Smooth muscle cell (in vitro differentiated cells): ENCODE results near the gene THSD7A. TPM values are rescaled to one million over a fixed set of nuclear protein-coding genes. Genes with fewer than 3 reads are reported as not detected.

Experiments used
- DNase-seq: peaks from one replicate; lab custom pipeline; 2025; ENCODE audit not compliant: unreplicated experiment; lab: John Stamatoyannopoulos, UW
- H2AFZ ChIP-seq: fragments of 200-600 bp; sonication (generic); 2 replicates; pipeline ENCODE4 v1.6.0; 2016; ENCODE audit warnings: antibody characterized with exemption, low read depth, mild to moderate bottlenecking
- H3F3A ChIP-seq: fragments of 200-600 bp; sonication (generic); 2 replicates; pipeline ENCODE4 v1.6.0; 2017; ENCODE audit warnings: antibody characterized with exemption, low read depth
- H3K27ac ChIP-seq: fragments of 200-600 bp; sonication (generic); 2 replicates; pipeline ENCODE4 v1.5.1; 2016; ENCODE audit warnings: low read depth, mild to moderate bottlenecking
- H3K27me3 ChIP-seq: fragments of 200-600 bp; sonication (generic); 2 replicates; pipeline ENCODE4 v1.6.1; 2016; ENCODE audit warnings: low read depth, mild to moderate bottlenecking
- H3K36me3 ChIP-seq: fragments of 200-600 bp; sonication (generic); 2 replicates; pipeline ENCODE4 v1.5.1; 2016; ENCODE audit warnings: low read depth
- H3K4me1 ChIP-seq: fragments of 200-600 bp; sonication (generic); 2 replicates; pipeline ENCODE4 v1.5.1; 2016; ENCODE audit warnings: low read depth
- H3K4me2 ChIP-seq: fragments of 200-600 bp; sonication (generic); 2 replicates; pipeline ENCODE4 v1.6.0; 2016; ENCODE audit warnings: mild to moderate bottlenecking
- H3K4me3 ChIP-seq: fragments of 200-600 bp; sonication (generic); 2 replicates; pipeline ENCODE4 v1.5.1; 2016; ENCODE audit warnings: mild to moderate bottlenecking
- H3K79me2 ChIP-seq: fragments of 200-600 bp; sonication (generic); 2 replicates; pipeline ENCODE4 v1.6.0; 2016; ENCODE audit warnings: low read depth, mild to moderate bottlenecking
- H3K9ac ChIP-seq: fragments of 200-600 bp; sonication (generic); 2 replicates; pipeline ENCODE4 v1.6.0; 2016; ENCODE audit warnings: low read depth
- H3K9me3 ChIP-seq: fragments of 200-600 bp; sonication (generic); replicated peaks from 2 replicates; pipeline ENCODE4 v1.5.1; 2016; ENCODE audit warnings: low read depth
- H4K20me1 ChIP-seq: fragments of 200-600 bp; sonication (generic); 2 replicates; pipeline ENCODE4 v1.6.0; 2016; ENCODE audit warnings: low read depth
- CTCF ChIP-seq: fragments of 200-600 bp; sonication (generic); IDR thresholded peaks from 2 replicates; pipeline ENCODE4 v1.5.1; 2017; ENCODE audit warnings: borderline replicate concordance, mild to moderate bottlenecking, antibody characterized with exemption; ENCODE audit not compliant: insufficient read depth, poor library complexity, severe bottlenecking
- WGBS: methylation state at CpG from one replicate; pipeline ENCODE4 v1.1.7; 2016; ENCODE audit warnings: low lambda C conversion rate; 5-methylcytosine and 5-hydroxymethylcytosine counted together
- polyA plus RNA-seq: library from polyadenylated mRNA; unstranded; fragments of >200 nt; fragmentation: Nextera tagmentation; extraction: Ambion mirVana; gene quantifications from 2 replicates; pipeline ENCODE4 v1.2.1, GENCODE V29; 2016
- total RNA-seq: library from RNA; depleted of rRNA; stranded (reverse); fragments of >200 nt; gene quantifications from 2 replicates; pipeline ENCODE4 v1.2.3, GENCODE V29; 2014

THSD7A gene
- total and polyA plus RNA-seq, 2 experiments from 2014 or later, result 1.7 to 2.7 TPM

- no peak overlapping the region for H3K27ac ChIP-seq
- no peak for DNase-seq
- TF ChIP-seq CTCF, result no peak
- H3K4me3 ChIP-seq, result no peak overlapping the region
- no peaks in the 10 kb centered on the region for H4K20me1 ChIP-seq
- no peaks in the 10 kb centered on the region for H3K79me2 ChIP-seq
- no peaks in the 10 kb centered on the region for H3K9me3 ChIP-seq
- no peak overlapping the region for H2AFZ ChIP-seq
- no peaks in the 10 kb centered on the region for H3K36me3 ChIP-seq
- no peaks in the 10 kb centered on the region for H3F3A ChIP-seq
- H3K9ac ChIP-seq, result no peak overlapping the region
- H3K4me2 ChIP-seq, result no peak overlapping the region
- H3K27me3 ChIP-seq, result no peaks in the 10 kb centered on the region
- WGBS, result 83% methylated on average over 4 of the region's 4 CpGs
- no peaks in the 10 kb centered on the region for H3K4me1 ChIP-seq
Observed at GRCh38 chr7:11335947-11336346, 496.1 kb downstream of the THSD7A start.

DNA sequence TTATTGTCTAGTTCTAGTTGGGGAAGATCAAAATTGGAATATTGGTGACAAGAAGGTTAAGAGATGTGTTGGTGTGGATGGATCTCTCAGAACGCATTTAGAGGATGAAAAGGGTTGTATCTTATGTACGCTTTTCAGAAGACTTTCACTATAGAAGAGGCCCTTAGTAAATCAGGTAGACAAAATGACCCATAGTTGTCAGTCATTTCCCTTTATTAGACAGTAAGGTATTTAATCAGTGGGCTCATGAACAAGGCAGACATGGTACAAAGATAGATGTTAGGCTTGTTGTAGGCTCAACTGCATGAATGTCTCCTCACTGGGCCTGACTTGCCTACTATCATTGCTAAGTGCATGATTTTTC is 499.2 kb downstream of the THSD7A start:
- Histone ChIP-seq H3K27ac (no peak overlapping the region), H3K4me1 (no peaks in the 10 kb centered on the region), H3K36me3 (no peaks in the 10 kb centered on the region), H3K9me3 (no peaks in the 10 kb centered on the region), H4K20me1 (no peaks in the 10 kb centered on the region), H3K4me3 (no peak overlapping the region), H3K79me2 (no peaks in the 10 kb centered on the region), H2AFZ (no peak overlapping the region), H3K27me3 (no peaks in the 10 kb centered on the region), H3K4me2 (no peak overlapping the region), H3F3A (no peaks in the 10 kb centered on the region), H3K9ac (no peak overlapping the region)
- no peak for DNase-seq
- TF ChIP-seq CTCF, result no peak
- WGBS, result 96% methylated on average over 2 of the region's 2 CpGs

GRCh38 chr7:11332186-11332864 is 499.7 kb downstream of the THSD7A start:
- H3K9ac ChIP-seq, result no peak overlapping the region

More at GRCh38 chr7:11332186-11332864, 499.7 kb downstream of the THSD7A start:
- Histone ChIP-seq H3K27me3 (no peaks in the 10 kb centered on the region), H3K9me3 (no peaks in the 10 kb centered on the region), H3K27ac (no peak overlapping the region), H3K36me3 (no peaks in the 10 kb centered on the region), H2AFZ (no peak overlapping the region), H4K20me1 (no peaks in the 10 kb centered on the region), H3K4me3 (no peak overlapping the region), H3K79me2 (no peaks in the 10 kb centered on the region), H3K4me2 (no peak overlapping the region), H3K4me1 (no peaks in the 10 kb centered on the region), H3F3A (no peaks in the 10 kb centered on the region)
- no peak for DNase-seq
- 96% methylated on average over 4 of the region's 4 CpGs for whole genome bisulfite sequencing
- TF ChIP-seq CTCF, result no peak
